GM21529 (cell line): ENCODE measurements around the gene RBP3.
A peak's percentile ranks its signal among the peaks of the same experiment; 100 is the strongest.

Source experiments
- ATAC-seq: cut with Tn5 transposase; IDR thresholded peaks from one replicate; pipeline ENCODE4 v1.9.1; 2021; ENCODE audit not compliant: unreplicated experiment

Gene RBP3

GRCh38 chr10:47348138-47348651 is at the start of gene RBP3:
Gene RBP3, plus strand, starts transcription at chr10:47348363. Its CDS starts 122 bp downstream, at chr10:47348485.
- no peak for ATAC-seq

GRCh38 chr10:47298715-47299114 is 49.4 kb upstream of the RBP3 start:
- ATAC-seq = no peak

- no peak for ATAC-seq
These were observed 48.3 kb upstream of the RBP3 start, which contains the start of gene GDF10 for GRCh38 chr10:47299611-47300428. Gene GDF10, plus strand, starts transcription at chr10:47300197. Its CDS starts 455 bp downstream, at chr10:47300652.

GRCh38 chr10:47300429-47300931 is 47.7 kb upstream of the RBP3 start:
- no peak for ATAC-seq

GRCh38 chr10:47301833-47302232 is 46.3 kb upstream of the RBP3 start:
- no peak for ATAC-seq

GRCh38 chr10:47303105-47303504 is 45.1 kb upstream of the RBP3 start:
- ATAC-seq = no peak

GRCh38 chr10:47303866-47304265 is 44.3 kb upstream of the RBP3 start:
- no peak for ATAC-seq

- ATAC-seq = no peak
These were observed 42.6 kb upstream of the RBP3 start for GRCh38 chr10:47305566-47305965.

- ATAC-seq = no peak
These were observed 41.6 kb upstream of the RBP3 start for GRCh38 chr10:47306387-47307210.

GRCh38 chr10:47307381-47307780 is 40.8 kb upstream of the RBP3 start:
- ATAC-seq = no peak

- ATAC-seq = no peak
These were observed 39.4 kb upstream of the RBP3 start for GRCh38 chr10:47308775-47309174.

GRCh38 chr10:47309408-47310089 is 38.6 kb upstream of the RBP3 start:
- no peak for ATAC-seq

- no peak for ATAC-seq
These were observed 38.1 kb upstream of the RBP3 start for GRCh38 chr10:47310090-47310505.

GRCh38 chr10:47311193-47311931 is 36.8 kb upstream of the RBP3 start:
- no peak for ATAC-seq

- peak; percentile 63 for ATAC-seq
These were observed 36.1 kb upstream of the RBP3 start for GRCh38 chr10:47311932-47312662.

- no peak for ATAC-seq
These were observed 35.5 kb upstream of the RBP3 start for GRCh38 chr10:47312663-47312995.

GRCh38 chr10:47314416-47314970 is 33.7 kb upstream of the RBP3 start:
- no peak for ATAC-seq

- no peak for ATAC-seq
These were observed 32.7 kb upstream of the RBP3 start for GRCh38 chr10:47315421-47315820.

GRCh38 chr10:47316131-47316530 is 32.0 kb upstream of the RBP3 start:
- no peak for ATAC-seq
